Testis (tissue), 3 donors: Measurements from ENCODE around the gene WDR62. TPM values are rescaled to one million over a fixed set of nuclear protein-coding genes. Genes with fewer than 3 reads are reported as not detected.

Experiments used
- DNase-seq: peaks from one replicate; pipeline ENCODE4 v3.0.0-alpha.2; 2019
- H3K27ac ChIP-seq, 2 donors: fragments of 200-600 bp; sonication (generic); one replicate each; pipeline ENCODE4 v1.5.1; 2019
- H3K27me3 ChIP-seq: fragments of 200-600 bp; sonication (generic); one replicate; pipeline ENCODE4 v1.5.1; 2019
- H3K36me3 ChIP-seq: fragments of 200-600 bp; sonication (generic); one replicate; pipeline ENCODE4 v1.5.1; 2017; ENCODE audit warnings: low read depth; ENCODE audit errors: missing control alignments
- H3K4me1 ChIP-seq: fragments of 200-600 bp; sonication (generic); one replicate; pipeline ENCODE4 v1.5.1; 2019
- H3K4me3 ChIP-seq, 2 donors: fragments of 200-600 bp; sonication (generic); one replicate each; pipeline ENCODE4 v1.5.1; 2017 to 2019
- H3K9me3 ChIP-seq: fragments of 200-600 bp; sonication (generic); one replicate; pipeline ENCODE4 v1.5.1; 2017
- POLR2A ChIP-seq: fragments of 450-650 bp; IDR thresholded peaks from one replicate; pipeline ENCODE4 v1.6.1; 2017; ENCODE audit warnings: antibody characterized with exemption, mild to moderate bottlenecking, moderate library complexity
- WGBS, 2 donors: methylation state at CpG; one replicate each; pipeline ENCODE4 v1.1.5; 2018; 5-methylcytosine and 5-hydroxymethylcytosine counted together
- intact Hi-C: fragments of 100-400 bp; cut with DNase I; formaldehyde crosslinking; loops from one replicate; pipeline ENCODE4 v1.15.1; 2023; ENCODE audit warnings: low total_unique reads
- polyA plus RNA-seq: library from polyadenylated mRNA; stranded (reverse); fragments of 350-450 nt; fragmentation: Illumina TruSeq; extraction: RNeasy Lipid Tissue Mini Kit (QIAGEN cat#74804); gene quantifications from one replicate; pipeline ENCODE4 v1.2.3, GENCODE V29; 2014; ENCODE audit warnings: low read depth, low replicate concordance; ENCODE audit not compliant: insufficient read depth
- total RNA-seq, 2 donors: library from RNA; depleted of rRNA; stranded (reverse); fragments of >200 nt; gene quantifications; one replicate each; pipeline ENCODE4 v1.2.3, GENCODE V29; 2016
- TF ChIP-seq, protein P1 (sequence below), 3 experiments: fragments of 450-650 bp in 2 of 3; fragments of 200-600 bp in 1 of 3; sonication (generic) in 1 of 3; IDR thresholded peaks; one replicate each; pipeline ENCODE4 v1.5.1; 2016 to 2019; ENCODE audit warnings: antibody characterized with exemption in 3 of 3, mild to moderate bottlenecking in 2 of 3, moderate library complexity in 1 of 3

Gene WDR62
- total and polyA plus RNA-seq, 3 donors from 2014 or later, result 72.3 to 178 (median 106) TPM

DNA sequence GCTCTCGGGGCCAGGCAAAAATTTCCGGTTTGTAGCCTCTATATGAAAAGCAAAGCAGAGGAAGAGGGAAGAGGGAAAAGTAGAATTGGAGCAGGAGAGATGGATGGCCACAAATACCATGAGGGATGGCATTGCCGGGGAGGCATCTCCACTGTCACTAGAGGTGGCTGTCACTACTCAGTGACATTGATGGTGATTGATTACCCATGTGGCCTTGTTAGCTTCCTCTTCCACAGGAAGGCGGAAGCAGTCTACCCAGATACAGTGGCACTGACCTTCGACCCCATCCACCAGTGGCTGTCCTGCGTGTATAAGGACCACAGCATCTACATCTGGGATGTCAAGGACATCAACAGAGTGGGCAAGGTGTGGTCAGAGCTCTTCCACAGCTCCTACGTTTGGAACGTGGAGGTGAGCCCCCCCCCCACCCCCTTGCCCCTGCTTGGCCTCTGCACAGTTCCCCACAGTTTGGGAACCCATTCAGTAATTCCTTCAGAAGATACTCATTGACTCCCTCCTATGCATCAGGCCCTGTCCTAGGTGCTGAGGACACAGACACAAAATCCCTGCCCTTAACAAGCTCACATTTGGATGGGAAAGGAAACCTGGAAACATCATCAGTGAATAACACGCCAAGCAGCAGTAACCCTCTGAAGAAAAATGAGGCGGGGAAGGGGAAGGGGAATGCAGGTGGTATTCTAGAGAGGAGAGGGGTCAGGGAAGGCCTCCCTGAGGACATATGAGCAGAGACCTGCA is 18.6 kb downstream of the WDR62 start:
- H3K4me3 ChIP-seq, result no peak overlapping the region
- H3K27me3 ChIP-seq, result no peaks in the 10 kb centered on the region
- H3K27ac ChIP-seq, result no peak overlapping the region
- H3K36me3 ChIP-seq, result no peaks in the 10 kb centered on the region
- no peak for DNase-seq
- intact Hi-C loops, result no loop called here
- 85 to 94% methylated on average over 8 to 10 of the region's 10 CpGs for WGBS, 2 donors
- no peak for TF ChIP-seq POLR2A
- TF ChIP-seq, protein P1, sequence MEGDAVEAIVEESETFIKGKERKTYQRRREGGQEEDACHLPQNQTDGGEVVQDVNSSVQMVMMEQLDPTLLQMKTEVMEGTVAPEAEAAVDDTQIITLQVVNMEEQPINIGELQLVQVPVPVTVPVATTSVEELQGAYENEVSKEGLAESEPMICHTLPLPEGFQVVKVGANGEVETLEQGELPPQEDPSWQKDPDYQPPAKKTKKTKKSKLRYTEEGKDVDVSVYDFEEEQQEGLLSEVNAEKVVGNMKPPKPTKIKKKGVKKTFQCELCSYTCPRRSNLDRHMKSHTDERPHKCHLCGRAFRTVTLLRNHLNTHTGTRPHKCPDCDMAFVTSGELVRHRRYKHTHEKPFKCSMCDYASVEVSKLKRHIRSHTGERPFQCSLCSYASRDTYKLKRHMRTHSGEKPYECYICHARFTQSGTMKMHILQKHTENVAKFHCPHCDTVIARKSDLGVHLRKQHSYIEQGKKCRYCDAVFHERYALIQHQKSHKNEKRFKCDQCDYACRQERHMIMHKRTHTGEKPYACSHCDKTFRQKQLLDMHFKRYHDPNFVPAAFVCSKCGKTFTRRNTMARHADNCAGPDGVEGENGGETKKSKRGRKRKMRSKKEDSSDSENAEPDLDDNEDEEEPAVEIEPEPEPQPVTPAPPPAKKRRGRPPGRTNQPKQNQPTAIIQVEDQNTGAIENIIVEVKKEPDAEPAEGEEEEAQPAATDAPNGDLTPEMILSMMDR (IDR thresholded peaks at IDR 0.05), result no peak
- no peaks in the 10 kb centered on the region for H3K4me1 ChIP-seq
- no peaks in the 10 kb centered on the region for H3K9me3 ChIP-seq

DNA sequence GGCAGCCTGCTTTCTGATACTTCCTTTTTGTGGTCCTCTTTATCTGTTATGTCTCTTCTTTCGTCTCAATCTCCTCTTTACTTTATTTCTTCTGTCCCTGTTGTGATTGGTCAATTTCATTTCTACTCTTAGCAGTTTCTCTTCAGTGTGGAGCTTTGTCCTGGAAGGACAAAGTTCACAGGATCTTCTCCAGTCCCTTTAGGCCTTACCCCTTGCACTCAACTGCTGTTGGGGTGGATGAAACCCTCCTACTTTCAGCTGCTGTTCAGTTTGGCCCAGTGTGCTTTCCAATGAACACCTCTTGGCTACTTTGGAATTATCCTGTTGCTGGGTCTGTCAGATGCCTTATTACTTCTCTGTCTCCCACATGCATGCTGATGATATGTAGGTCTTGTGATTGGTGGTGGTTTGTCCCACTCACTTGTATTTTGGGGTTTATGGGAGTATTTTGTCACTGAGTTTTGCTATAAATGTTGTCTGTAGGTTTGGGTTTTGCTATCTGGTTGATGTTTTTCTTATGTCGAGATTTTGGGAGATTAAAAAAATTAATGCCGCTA is 24.8 kb downstream of the WDR62 start:
- H3K27ac ChIP-seq, result no peak overlapping the region
- intact Hi-C loops, result no loop called here
- peaks cover 4% of the 10 kb centered on the region for H3K36me3 ChIP-seq
- no peaks in the 10 kb centered on the region for H3K9me3 ChIP-seq
- WGBS, 2 donors, result 75 to 84% methylated on average over 3 of the region's 3 CpGs
- H3K4me3 ChIP-seq, result no peak overlapping the region
- no peaks in the 10 kb centered on the region for H3K4me1 ChIP-seq
- TF ChIP-seq POLR2A, result no peak
- TF ChIP-seq, protein P1 (IDR thresholded peaks at IDR 0.05), result no peak
- no peak for DNase-seq
- no peaks in the 10 kb centered on the region for H3K27me3 ChIP-seq

- WGBS, 2 donors, result 71 to 74% methylated on average over 3 of the region's 3 CpGs
- intact Hi-C loops, result no loop called here
- TF ChIP-seq, protein P1 (IDR thresholded peaks at IDR 0.05), result no peak
- no peak for TF ChIP-seq POLR2A
- Histone ChIP-seq H3K36me3 (peaks cover 4% of the 10 kb centered on the region), H3K4me1 (no peaks in the 10 kb centered on the region), H3K27ac (no peak overlapping the region), H3K9me3 (no peaks in the 10 kb centered on the region), H3K4me3 (no peak overlapping the region), H3K27me3 (no peaks in the 10 kb centered on the region)
- DNase-seq, result no peak
These were observed 26.7 kb downstream of the WDR62 start for GRCh38 chr19:36081385-36081784.

DNA sequence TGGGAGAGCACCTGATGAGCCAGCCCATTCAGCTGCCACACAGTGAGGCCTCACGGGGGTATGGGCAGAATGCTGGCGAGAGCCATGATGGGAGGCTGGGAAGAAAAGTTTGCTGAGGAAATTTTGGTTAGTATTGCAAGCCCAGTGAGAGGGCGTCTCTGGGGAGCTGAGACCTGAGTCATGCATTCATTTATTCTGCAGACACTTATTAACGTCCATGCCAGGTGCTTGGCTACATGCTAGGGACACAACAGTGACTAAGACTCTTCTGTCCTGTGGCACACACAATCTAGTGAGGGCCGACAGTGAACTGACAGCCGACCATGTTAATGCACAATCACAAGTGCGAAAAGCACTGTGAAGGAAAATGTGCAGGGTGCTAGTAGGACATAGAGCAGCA is 27.2 kb downstream of the WDR62 start:
- TF ChIP-seq, protein P1 (IDR thresholded peaks at IDR 0.05), result no peak
- no peak for TF ChIP-seq POLR2A
- Histone ChIP-seq H3K9me3 (no peaks in the 10 kb centered on the region), H3K4me3 (no peak overlapping the region), H3K27me3 (no peaks in the 10 kb centered on the region), H3K36me3 (peaks cover 4% of the 10 kb centered on the region), H3K4me1 (no peaks in the 10 kb centered on the region), H3K27ac (no peak overlapping the region)
- intact Hi-C loops, result no loop called here
- no peak for DNase-seq
- WGBS, 2 donors, result 91 to 93% methylated on average over 7 of the region's 7 CpGs

DNA sequence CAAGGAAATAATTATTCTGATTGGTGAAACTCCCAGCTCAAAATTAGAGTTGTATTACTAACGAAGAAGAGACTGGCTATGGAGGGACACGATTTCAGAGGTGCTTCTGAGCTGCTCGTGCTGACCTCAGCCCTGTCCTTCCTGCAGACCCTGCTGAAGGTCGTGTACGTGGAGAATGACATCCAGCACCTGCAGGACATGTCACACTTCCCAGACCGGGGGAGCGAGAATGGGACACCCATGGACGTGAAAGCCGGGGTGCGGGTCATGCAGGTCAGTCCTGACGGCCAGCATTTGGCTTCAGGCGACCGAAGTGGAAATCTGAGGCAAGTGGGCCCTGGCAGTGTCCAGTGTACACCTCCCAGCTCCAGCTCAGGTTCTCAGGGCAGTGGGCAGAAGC is 28.2 kb downstream of the WDR62 start:
- Histone ChIP-seq H3K9me3 (no peaks in the 10 kb centered on the region), H3K27me3 (no peaks in the 10 kb centered on the region), H3K4me1 (no peaks in the 10 kb centered on the region), H3K36me3 (peaks cover 4% of the 10 kb centered on the region), H3K4me3 (no peak overlapping the region), H3K27ac (no peak overlapping the region)
- DNase-seq, result no peak
- 90 to 92% methylated on average over 13 of the region's 13 CpGs for WGBS, 2 donors
- intact Hi-C loops, result no loop called here
- TF ChIP-seq, protein P1 (IDR thresholded peaks at IDR 0.05), result no peak
- no peak for TF ChIP-seq POLR2A
